Lower lobe of right lung (tissue), 2 donors: ENCODE data around the gene LNPEP. TPM values are rescaled to one million over a fixed set of nuclear protein-coding genes. Genes with fewer than 3 reads are reported as not detected.
"Not testable (repeated sequence)": the region's sequence is repeated elsewhere in the genome, so short reads cannot be mapped to it uniquely, and the experiment has no call there.

ENCODE experiments used
- ATAC-seq, 2 donors: fragments of 200-7000 bp; cut with Tn5 transposase; one replicate each; pipeline ENCODE4 v1.9.1; 2020 to 2022; ENCODE audit warnings: mild to moderate bottlenecking in 2 of 2, moderate library complexity in 2 of 2
- DNase-seq: peaks from one replicate; pipeline ENCODE4 v3.0.0-alpha.2; 2020
- H3K27ac ChIP-seq: fragments of 200-600 bp; one replicate; pipeline ENCODE4 v1.8.0; 2022
- H3K27me3 ChIP-seq: fragments of 200-600 bp; one replicate; pipeline ENCODE4 v1.8.0; 2022; ENCODE audit warnings: low read depth
- H3K36me3 ChIP-seq: fragments of 200-600 bp; one replicate; pipeline ENCODE4 v1.8.0; 2022; ENCODE audit warnings: mild to moderate bottlenecking
- H3K4me1 ChIP-seq: fragments of 200-600 bp; one replicate; pipeline ENCODE4 v1.8.0; 2022
- H3K4me3 ChIP-seq: fragments of 200-600 bp; one replicate; pipeline ENCODE4 v1.8.0; 2022; ENCODE audit warnings: mild to moderate bottlenecking
- H3K9me3 ChIP-seq: fragments of 200-600 bp; one replicate; pipeline ENCODE4 v1.8.0; 2022
- intact Hi-C: fragments of 100-400 bp; cut with DNase I; formaldehyde crosslinking; loops from one replicate; pipeline ENCODE4 v1.11.0; 2022
- total RNA-seq: library from RNA; stranded (reverse); fragmentation: NEBNext Ultra II Directional; extraction: Animal tissue kit (Norgen Biotek cat#: 25700); gene quantifications from one replicate; pipeline ENCODE4 v1.2.1, GENCODE V29; 2021
- TF ChIP-seq, protein P1 (sequence below): fragments of 200-600 bp; IDR thresholded peaks from one replicate; pipeline ENCODE4 v1.8.0; 2022; ENCODE audit warnings: antibody characterized with exemption, mild to moderate bottlenecking
- donor health status: DM: no; HTN: yes; CAD: no; lungs with severe emphysema.

LNPEP gene
- total RNA-seq, 1 donor from 2014 or later, result 59.6 TPM

DNA sequence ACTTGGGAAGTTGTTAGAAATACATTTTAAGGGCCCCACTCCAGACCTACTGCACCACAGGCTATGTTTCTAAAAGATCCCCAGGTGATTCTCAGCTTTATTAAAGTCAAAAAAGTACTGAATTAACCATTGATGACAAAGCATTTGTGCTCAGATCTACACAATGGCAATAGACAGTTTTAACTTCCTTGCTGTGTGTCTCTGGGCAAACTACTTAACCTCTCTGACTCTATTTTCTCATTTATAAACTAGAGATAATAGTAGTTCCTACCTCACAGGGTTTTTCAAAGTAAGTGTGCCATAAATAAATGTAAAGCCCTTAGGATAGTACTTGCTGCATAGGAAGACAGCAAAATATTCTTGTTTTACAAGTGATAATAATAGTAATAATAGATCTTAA is 140.2 kb downstream of the LNPEP start:
- H3K4me3 ChIP-seq, result no peak overlapping the region

DNA sequence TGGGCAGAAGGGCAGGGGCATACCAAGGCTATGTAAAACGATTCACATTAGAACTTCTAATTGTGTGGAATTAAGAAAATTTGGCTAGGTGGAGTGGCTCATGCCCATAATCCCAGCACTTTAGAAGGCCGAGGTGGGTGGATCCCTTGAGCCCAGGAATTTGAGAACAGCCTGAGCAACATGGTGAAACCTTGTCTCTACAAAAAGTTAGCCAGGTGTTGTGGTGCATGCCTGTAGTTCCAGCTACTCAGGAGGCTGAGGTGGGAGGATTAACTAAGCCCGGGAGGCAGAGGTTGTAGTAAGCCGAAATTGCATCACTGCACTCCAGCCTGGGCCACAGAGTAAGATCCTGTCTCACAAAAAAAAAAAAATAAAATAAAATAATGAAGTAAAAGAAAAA is 141.4 kb downstream of the LNPEP start:
- Histone ChIP-seq H3K4me1 (no peaks in the 10 kb centered on the region), H3K27ac (no peak overlapping the region), H3K27me3 (no peaks in the 10 kb centered on the region), H3K9me3 (no peaks in the 10 kb centered on the region), H3K4me3 (no peak overlapping the region), H3K36me3 (no peaks in the 10 kb centered on the region)
- TF ChIP-seq, protein P1, sequence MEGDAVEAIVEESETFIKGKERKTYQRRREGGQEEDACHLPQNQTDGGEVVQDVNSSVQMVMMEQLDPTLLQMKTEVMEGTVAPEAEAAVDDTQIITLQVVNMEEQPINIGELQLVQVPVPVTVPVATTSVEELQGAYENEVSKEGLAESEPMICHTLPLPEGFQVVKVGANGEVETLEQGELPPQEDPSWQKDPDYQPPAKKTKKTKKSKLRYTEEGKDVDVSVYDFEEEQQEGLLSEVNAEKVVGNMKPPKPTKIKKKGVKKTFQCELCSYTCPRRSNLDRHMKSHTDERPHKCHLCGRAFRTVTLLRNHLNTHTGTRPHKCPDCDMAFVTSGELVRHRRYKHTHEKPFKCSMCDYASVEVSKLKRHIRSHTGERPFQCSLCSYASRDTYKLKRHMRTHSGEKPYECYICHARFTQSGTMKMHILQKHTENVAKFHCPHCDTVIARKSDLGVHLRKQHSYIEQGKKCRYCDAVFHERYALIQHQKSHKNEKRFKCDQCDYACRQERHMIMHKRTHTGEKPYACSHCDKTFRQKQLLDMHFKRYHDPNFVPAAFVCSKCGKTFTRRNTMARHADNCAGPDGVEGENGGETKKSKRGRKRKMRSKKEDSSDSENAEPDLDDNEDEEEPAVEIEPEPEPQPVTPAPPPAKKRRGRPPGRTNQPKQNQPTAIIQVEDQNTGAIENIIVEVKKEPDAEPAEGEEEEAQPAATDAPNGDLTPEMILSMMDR, result no peak
- intact Hi-C loops, result no loop called here
- ATAC-seq (no peak), DNase-seq (no peak)

More for the DNA sequence above, 140.2 kb downstream of the LNPEP start:
- ATAC-seq, result no peak
- intact Hi-C loops, result no loop called here
- Histone ChIP-seq H3K4me1 (no peaks in the 10 kb centered on the region), H3K27ac (no peak overlapping the region), H3K9me3 (no peaks in the 10 kb centered on the region), H3K27me3 (no peaks in the 10 kb centered on the region), H3K36me3 (no peaks in the 10 kb centered on the region)
- TF ChIP-seq, protein P1, result no peak
- no peak for DNase-seq

DNA sequence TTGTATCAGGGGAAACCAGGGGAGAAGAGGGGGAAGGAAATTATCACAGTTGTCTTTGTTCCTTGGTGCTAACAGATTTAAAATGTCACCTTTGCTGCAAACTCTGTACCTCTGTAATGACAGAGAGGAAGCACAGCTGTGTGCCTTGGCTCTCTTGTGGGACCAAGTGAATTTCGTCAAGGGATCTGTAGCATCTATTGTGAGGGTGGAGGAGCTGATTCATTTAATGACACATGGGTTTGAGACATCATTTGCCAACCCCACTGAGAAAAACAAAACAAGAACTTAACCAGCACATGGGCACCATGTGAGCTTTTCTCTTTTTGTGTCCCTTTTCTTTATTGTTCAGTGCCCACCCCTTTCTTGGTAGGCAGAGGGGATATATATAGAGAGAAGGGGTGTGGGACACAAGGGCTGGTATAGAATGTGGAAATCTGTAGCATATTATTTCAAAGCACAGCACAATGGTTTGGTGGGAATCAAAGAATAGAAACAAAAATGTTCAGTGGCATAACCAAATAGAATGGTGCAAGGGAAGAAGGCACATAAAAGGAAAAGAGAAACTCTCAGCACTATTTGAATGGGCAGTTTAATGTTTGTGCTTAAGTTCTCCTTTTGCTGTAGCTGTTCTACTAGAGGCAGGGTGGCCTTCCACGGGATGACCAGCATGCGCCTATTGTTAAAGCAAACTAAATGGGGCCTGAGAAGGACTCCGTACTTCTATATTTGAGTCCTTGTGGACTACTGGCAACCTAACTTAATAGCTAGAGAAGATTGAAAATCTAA is 143.3 kb downstream of the LNPEP start:
- ATAC-seq (peak in 1 of 2 donors; percentile 68), DNase-seq (no peak)
- Histone ChIP-seq H3K4me3 (no peak overlapping the region), H3K4me1 (no peaks in the 10 kb centered on the region), H3K27ac (no peak overlapping the region), H3K27me3 (no peaks in the 10 kb centered on the region), H3K36me3 (no peaks in the 10 kb centered on the region), H3K9me3 (no peaks in the 10 kb centered on the region)
- TF ChIP-seq, protein P1, result no peak
- intact Hi-C loops, result no loop called here

DNA sequence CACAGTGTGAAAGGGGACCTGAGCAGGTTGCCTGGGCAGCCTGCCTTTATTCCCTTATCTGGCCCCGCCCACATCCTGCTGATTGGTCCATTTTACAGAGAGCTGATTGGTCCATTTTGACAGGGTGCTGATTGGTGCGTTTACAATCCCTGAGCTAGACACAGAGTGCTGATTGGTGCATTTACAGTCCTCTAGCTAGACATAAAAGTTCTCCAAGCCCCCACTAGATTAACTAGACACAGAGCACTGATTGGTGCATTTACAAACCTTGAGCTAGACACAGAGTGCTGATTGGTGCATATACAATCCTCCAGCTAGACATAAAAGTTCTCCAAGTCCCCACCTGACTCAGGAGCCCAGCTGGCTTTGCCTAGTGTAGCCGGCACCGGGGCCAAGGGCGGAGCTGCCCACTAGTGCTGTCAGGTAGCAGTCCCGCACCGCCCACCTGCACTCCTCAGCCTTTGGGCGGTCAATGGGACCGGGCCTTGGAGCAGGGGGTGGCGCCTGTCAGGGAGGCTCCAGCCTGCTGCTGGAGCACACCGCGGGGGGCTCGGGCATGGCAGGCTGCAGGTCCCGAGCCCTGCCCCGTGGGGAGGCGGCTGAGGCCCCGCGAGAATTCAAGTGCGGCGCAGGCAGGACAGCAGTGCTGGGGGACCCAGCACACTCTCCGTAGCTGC is 149.0 kb downstream of the LNPEP start:
- peak in 1 of 2 donors; percentile 41 for ATAC-seq
- H3K4me3 ChIP-seq, H3K4me1 ChIP-seq, H3K9me3 ChIP-seq, intact Hi-C loops, H3K36me3 ChIP-seq, H3K27me3 ChIP-seq, DNase-seq, H3K27ac ChIP-seq: not testable (repeated sequence)

DNA sequence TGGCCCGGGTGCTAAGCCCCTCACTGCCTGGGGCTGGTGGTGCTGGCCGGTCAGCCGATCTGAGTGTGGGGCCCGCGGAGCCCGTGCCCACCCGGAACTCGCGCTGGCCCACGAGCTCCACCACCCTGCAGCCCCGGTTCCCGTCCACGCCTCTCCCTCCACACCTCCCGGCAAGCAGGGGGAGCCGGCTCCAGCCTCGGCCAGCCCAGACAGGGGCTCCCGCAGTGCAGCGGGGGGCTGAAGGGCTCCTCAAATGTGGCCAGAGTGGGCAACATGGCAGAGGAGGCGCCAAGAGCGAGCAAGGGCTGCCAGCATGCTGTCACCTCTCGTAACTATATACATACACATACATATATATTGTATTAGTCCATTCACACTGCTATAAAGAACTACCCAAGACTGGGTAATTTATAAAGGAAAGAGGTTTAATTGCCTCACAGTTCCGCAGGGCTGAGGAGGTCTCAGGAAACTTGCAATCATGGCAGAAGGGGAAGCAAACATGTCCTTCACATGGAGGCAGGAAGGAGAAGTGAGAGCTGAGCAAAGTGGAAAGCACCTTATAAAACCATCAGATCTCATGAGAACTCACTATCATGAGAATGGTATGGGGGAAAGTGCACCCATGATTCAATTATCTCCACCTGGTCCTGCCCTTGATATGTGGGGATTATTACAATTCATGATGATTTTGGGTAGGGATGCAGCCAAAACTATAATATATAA is 149.7 kb downstream of the LNPEP start:
- no peak for DNase-seq
- H3K4me1 ChIP-seq, result no peaks in the 10 kb centered on the region
- intact Hi-C loops, result no loop called here
- no peaks in the 10 kb centered on the region for H3K27me3 ChIP-seq
- H3K4me3 ChIP-seq, result no peak overlapping the region
- no peaks in the 10 kb centered on the region for H3K36me3 ChIP-seq
- ATAC-seq, result peak; percentile 11 to 30
- H3K27ac ChIP-seq, result no peak overlapping the region
- TF ChIP-seq, protein P1, result no peak
- no peaks in the 10 kb centered on the region for H3K9me3 ChIP-seq

Other genes with a start within 250 kb of the LNPEP start
- gene ERAP1, start 128.1 kb upstream of the LNPEP start, total RNA-seq, result 72.0 TPM
- gene ERAP2, start 59.6 kb upstream of the LNPEP start, total RNA-seq, result 32.1 TPM
- not detected for gene LIX1, start 206.5 kb downstream of the LNPEP start, total RNA-seq
- 21.6 TPM for gene RIOK2, start 247.2 kb downstream of the LNPEP start, total RNA-seq